SK-N-SH (cell line): ENCODE data around the gene CRIP2.

Source experiments
- CHD2 ChIP-seq: fragments of 150-350 bp; IDR thresholded peaks from 2 replicates; pipeline ENCODE4 v1.6.1; 2018; ENCODE audit warnings: low read length; ENCODE audit not compliant: partially characterized antibody
- CTCF ChIP-seq: fragments of 200-600 bp; sonication (generic); IDR thresholded peaks from 2 replicates; pipeline ENCODE4 v1.6.1; 2017; ENCODE audit warnings: antibody characterized with exemption, mild to moderate bottlenecking, moderate library complexity
- EP300 ChIP-seq, 2 experiments: IDR thresholded peaks; 2 replicates each; pipeline versions ENCODE4 v1.4.0 to v1.6.1; 2012; ENCODE audit warnings: borderline replicate concordance in 1 of 2, low read depth in 1 of 2, low read length in 1 of 2
- GABPA ChIP-seq: IDR thresholded peaks from 2 replicates; pipeline ENCODE4 v1.4.0; 2012; ENCODE audit warnings: low read depth, mild to moderate bottlenecking
- JUND ChIP-seq: IDR thresholded peaks from 2 replicates; pipeline ENCODE4 v1.4.0; 2012
- MAX ChIP-seq: IDR thresholded peaks from 2 replicates; pipeline ENCODE4 v1.4.0; 2012; ENCODE audit warnings: low read depth
- MEF2A ChIP-seq: IDR thresholded peaks from 2 replicates; pipeline ENCODE4 v1.4.0; 2012; ENCODE audit warnings: low read depth, borderline replicate concordance
- NRF1 ChIP-seq: IDR thresholded peaks from 2 replicates; pipeline ENCODE4 v1.6.1; 2012; ENCODE audit warnings: low read depth, mild to moderate bottlenecking, low read length
- PBX3 ChIP-seq: IDR thresholded peaks from 2 replicates; pipeline ENCODE4; 2012
- POLR2AphosphoS5 ChIP-seq: IDR thresholded peaks from 2 replicates; pipeline ENCODE4 v1.6.1; 2012; ENCODE audit warnings: low read depth, low read length
- RAD21 ChIP-seq: IDR thresholded peaks from 2 replicates; pipeline ENCODE4 v1.6.1; 2012; ENCODE audit warnings: mild to moderate bottlenecking, low read length
- TAF1 ChIP-seq: IDR thresholded peaks from 2 replicates; pipeline ENCODE4 v1.6.1; 2012; ENCODE audit warnings: low read depth, mild to moderate bottlenecking, low read length, moderate library complexity, borderline replicate concordance
- YY1 ChIP-seq: IDR thresholded peaks from 2 replicates; pipeline ENCODE4 v1.4.0; 2012; ENCODE audit warnings: low read depth, mild to moderate bottlenecking

- no peak for TF ChIP-seq CTCF
- no peak for TF ChIP-seq POLR2AphosphoS5
- no peak for TF ChIP-seq GABPA
- TF ChIP-seq MAX: no peak
- no peak for TF ChIP-seq RAD21
- no peak for TF ChIP-seq JUND
- TF ChIP-seq TAF1: no peak
- no peak for TF ChIP-seq EP300 (IDR thresholded peaks at IDR 0.05; ENCODE audit: borderline replicate concordance in 1 of 2, low read depth in 1 of 2, low read length in 1 of 2)
- no peak for TF ChIP-seq CHD2
- no peak for TF ChIP-seq YY1
- no peak for TF ChIP-seq MEF2A
- TF ChIP-seq PBX3: no peak
- TF ChIP-seq NRF1: no peak
Observed at GRCh38 chr14:105440992-105441391, 33.6 kb upstream of the CRIP2 start.
